ENCODE measurements around the gene NTRK2. TPM values are rescaled to one million over a fixed set of nuclear protein-coding genes. Genes with fewer than 3 reads are reported as not detected.

NTRK2 gene
- total and polyA plus RNA-seq, 12 donors = 0.43 to 5.6 (median 2.1) TPM

GRCh38 chr9:84705128-84705527 lies 35.6 kb downstream of the NTRK2 start:
- TF ChIP-seq CTCF (IDR thresholded peaks at IDR 0.05) (no peak), POLR2A (IDR thresholded peaks at IDR 0.05) (no peak)
- no peak for DNase-seq
- Histone ChIP-seq H3K36me3 (replicated peaks in 1 of 2) (no peaks in the 10 kb centered on the region), H3K4me1 (replicated peaks in 1 of 2) (no peaks in the 10 kb centered on the region), H3K4me3 (no peak overlapping the region), H3K9me3 (replicated peaks in 1 of 3) (no peaks in the 10 kb centered on the region), H3K27me3 (no peaks in the 10 kb centered on the region), H3K27ac (no peak overlapping the region)
- 83 to 88% (median 86%) methylated on average over 5 of the region's 5 CpGs for WGBS, 4 donors
- intact Hi-C loops (cut with DNase I) = no loop called here

- Histone ChIP-seq H3K27ac (no peak overlapping the region), H3K9me3 (replicated peaks in 1 of 3) (no peaks in the 10 kb centered on the region), H3K4me1 (replicated peaks in 1 of 2) (peaks cover 0 to 6% of the 10 kb centered on the region in 2 donors), H3K4me3 (no peak overlapping the region), H3K27me3 (no peaks in the 10 kb centered on the region), H3K36me3 (replicated peaks in 1 of 2) (no peaks in the 10 kb centered on the region)
- no peak for DNase-seq
- WGBS, 4 donors = 64 to 82% (median 76%) methylated on average over 1 of the region's 1 CpG
- intact Hi-C loops (cut with DNase I) = no loop called here
- TF ChIP-seq CTCF (IDR thresholded peaks at IDR 0.05) = no peak
- no peak for TF ChIP-seq POLR2A (IDR thresholded peaks at IDR 0.05)
Measured at GRCh38 chr9:84708400-84708799, 38.9 kb downstream of the NTRK2 start.

- 69 to 75% (median 72%) methylated on average over 1 of the region's 1 CpG for WGBS, 4 donors
- intact Hi-C loops (cut with DNase I) = no loop called here
- no peak for DNase-seq
Measured at GRCh38 chr9:84709056-84709455, 39.5 kb downstream of the NTRK2 start.

GRCh38 chr9:84710701-84711397 lies 41.3 kb downstream of the NTRK2 start:
- Histone ChIP-seq H3K4me3 (no peak overlapping the region), H3K27ac (no peak overlapping the region), H3K9me3 (replicated peaks in 1 of 3) (no peaks in the 10 kb centered on the region), H3K36me3 (replicated peaks in 1 of 2) (no peaks in the 10 kb centered on the region), H3K4me1 (replicated peaks in 1 of 2) (peaks cover 0 to 6% of the 10 kb centered on the region in 2 donors), H3K27me3 (no peaks in the 10 kb centered on the region)
- no peak for DNase-seq
- TF ChIP-seq POLR2A (IDR thresholded peaks at IDR 0.05) (no peak), CTCF (IDR thresholded peaks at IDR 0.05) (no peak)
- 87 to 93% (median 88%) methylated on average over 4 of the region's 4 CpGs for WGBS, 4 donors
- intact Hi-C loops (cut with DNase I) = no loop called here

More at GRCh38 chr9:84709056-84709455, 39.5 kb downstream of the NTRK2 start:
- Histone ChIP-seq H3K27me3 (no peaks in the 10 kb centered on the region), H3K4me1 (replicated peaks in 1 of 2) (peaks cover 0 to 6% of the 10 kb centered on the region in 2 donors), H3K36me3 (replicated peaks in 1 of 2) (no peaks in the 10 kb centered on the region), H3K27ac (no peak overlapping the region), H3K9me3 (replicated peaks in 1 of 3) (no peaks in the 10 kb centered on the region), H3K4me3 (no peak overlapping the region)
- TF ChIP-seq CTCF (IDR thresholded peaks at IDR 0.05) = no peak
- TF ChIP-seq POLR2A (IDR thresholded peaks at IDR 0.05) = no peak
